ENCODE data around the gene PEX14. TPM values are rescaled to one million over a fixed set of nuclear protein-coding genes. Genes with fewer than 3 reads are reported as not detected.
A peak's percentile ranks its signal among the peaks of the same experiment; 100 is the strongest.

The PEX14 gene
- total and polyA plus RNA-seq, 9 of the 15 experiments (the other 6 are each of a cell fraction or from before 2014, with no cell fraction given) = 2.6 to 45.7 (median 22.7) TPM

GRCh38 chr1:10615932-10616671 is 141.4 kb downstream of the PEX14 start:
- H3K79me2 ChIP-seq (ENCODE audit: control insufficient read depth, insufficient read depth, low read length) = no peaks in the 10 kb centered on the region
- H3K9me1 ChIP-seq (ENCODE audit: control insufficient read depth, insufficient read depth, low read length) = no peaks in the 10 kb centered on the region
- DNase-seq (ENCODE audit: extremely low read depth in 1 of 4, low spot score in 3 of 4) = no peak
- peaks cover 6% of the 10 kb centered on the region; the same call in 2 of the 3 replicates for H3K36me3 ChIP-seq (ENCODE audit: control insufficient read depth, insufficient read depth, low read length)
- no peak overlapping the region for H3K27ac ChIP-seq (ENCODE audit: extremely low read depth, low read depth, low read length)
- no peaks in the 10 kb centered on the region for H3K27me3 ChIP-seq (ENCODE audit: control insufficient read depth in 2 of 2, insufficient read depth in 2 of 2, low read length in 2 of 2)
- peak overlapping the region in 1 of 2 experiments; percentile 12; a peak in 1 of 4 replicates for H3K9ac ChIP-seq (ENCODE audit: insufficient read depth in 1 of 2, low read depth in 2 of 2, low read length in 2 of 2)
- no peak overlapping the region for H2AFZ ChIP-seq (ENCODE audit: low read depth, low read length)
- WGBS (ENCODE audit: insufficient coverage, low coverage, missing lambda C conversion rate) = 76% methylated on average over 26 of the region's 27 CpGs
- intact Hi-C loops (cut with micrococcal nuclease) (no loop called here), in situ Hi-C loops (cut with MboI) (no loop called here)
- BruUV-seq (replicated peaks) = no TSS peak
- no peak for FAIRE-seq
- H3K4me3 ChIP-seq = no peak overlapping the region
- CTCF ChIA-PET (ENCODE audit: low intra/inter-chr PET ratio) = no interaction called here
- no peak for ATAC-seq
- POLR2A ChIA-PET = no interaction called here
- H3K4me1 ChIP-seq (replicated peaks in 1 of 2; ENCODE audit: control insufficient read depth in 2 of 2, insufficient read depth in 2 of 2, low read length in 2 of 2) = no peaks in the 10 kb centered on the region
- no peak overlapping the region for H3K4me2 ChIP-seq (ENCODE audit: insufficient read depth, low read length)
- H3K9me3 ChIP-seq (replicated peaks; ENCODE audit: control insufficient read depth, insufficient read depth, low read depth, low read length) = no peaks in the 10 kb centered on the region
- H4K20me1 ChIP-seq (replicated peaks; ENCODE audit: control insufficient read depth, insufficient read depth, low read length) = 0 out of 2 replicates have a peak, but pooled peaks cover 21% of the 10 kb centered on the region
- TF ChIP-seq ATF1 (CRISPR knock-in tag; IDR thresholded peaks at IDR 0.05) (no peak), ATF1 (tag; IDR thresholded peaks at IDR 0.05) (no peak), GATAD2B (IDR thresholded peaks at IDR 0.05; ENCODE audit: borderline replicate concordance) (no peak), EGR1 (conservative IDR thresholded peaks at IDR 0.05) (no peak), E4F1 (CRISPR knock-in tag; IDR thresholded peaks at IDR 0.05; ENCODE audit: borderline replicate concordance) (no peak), ATF3 (IDR thresholded peaks at IDR 0.05) (no peak), ATF3 (CRISPR knock-in tag; conservative IDR thresholded peaks at IDR 0.05) (no peak), FOXO4 (CRISPR knock-in tag; IDR thresholded peaks at IDR 0.05) (no peak), GMEB1 (CRISPR knock-in tag; IDR thresholded peaks at IDR 0.05) (no peak), ZNF592 (IDR thresholded peaks at IDR 0.05) (no peak), BCOR (IDR thresholded peaks at IDR 0.05) (no peak)
